ENCODE data around the gene MISP. TPM values are rescaled to one million over a fixed set of nuclear protein-coding genes. Genes with fewer than 3 reads are reported as not detected.

Gene MISP
- total and polyA plus RNA-seq, 2 of the 13 experiments (the other 11 are each of a cell fraction or from before 2014, with no cell fraction given), result 0.67 to 1.3 TPM

DNA sequence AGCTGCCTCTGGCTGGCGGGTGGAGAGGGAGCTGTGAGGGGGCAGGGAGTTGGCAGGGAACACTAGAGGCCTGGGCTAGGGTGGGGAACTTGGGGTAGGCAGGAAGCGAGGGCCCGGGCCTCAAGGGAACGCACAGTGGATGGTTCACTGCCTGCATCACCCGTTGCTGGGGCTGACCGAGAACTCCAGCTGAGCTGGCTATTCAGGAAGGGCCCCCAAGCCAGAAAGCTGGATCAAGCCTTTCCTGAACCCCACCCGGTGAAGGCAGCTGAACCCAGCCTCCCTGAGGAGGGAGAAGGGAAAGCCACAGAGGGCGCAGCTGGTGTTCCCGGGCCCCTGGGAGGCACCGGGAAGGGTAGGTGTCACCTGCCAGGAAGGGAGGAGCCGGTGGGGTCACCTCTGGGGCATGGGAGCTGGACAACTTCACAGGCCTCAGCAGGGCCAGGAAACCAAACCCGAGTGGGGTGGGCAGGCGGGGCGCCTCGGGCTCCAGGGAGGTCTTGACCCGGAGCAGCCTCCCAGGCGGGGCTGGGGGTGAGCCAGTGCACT, 28.3 kb upstream of the MISP start:
- TF ChIP-seq ZNF251 (CRISPR knock-in tag; IDR thresholded peaks at IDR 0.05) (no peak), RARA (CRISPR knock-in tag; IDR thresholded peaks at IDR 0.05) (peak; percentile 49), RFX5 (IDR thresholded peaks at IDR 0.05; ENCODE audit: low read depth, low read length) (peak; percentile 92), MXI1 (IDR thresholded peaks at IDR 0.05; ENCODE audit: borderline replicate concordance, low read depth, low read length) (no peak), ZNF329 (CRISPR knock-in tag; IDR thresholded peaks at IDR 0.05; ENCODE audit: low read depth) (peak; percentile 100), PCBP2 (optimal IDR thresholded peaks at IDR 0.05; ENCODE audit: low read depth, low read length, poor library complexity, severe bottlenecking) (no peak), ZMYM3 (CRISPR knock-in tag; IDR thresholded peaks at IDR 0.05) (peak; percentile 61; the same call in 1 of the 2 replicates), ZNF235 (CRISPR knock-in tag; IDR thresholded peaks at IDR 0.05; ENCODE audit: borderline replicate concordance) (no peak)
- TF ChIP-seq, protein P1, sequence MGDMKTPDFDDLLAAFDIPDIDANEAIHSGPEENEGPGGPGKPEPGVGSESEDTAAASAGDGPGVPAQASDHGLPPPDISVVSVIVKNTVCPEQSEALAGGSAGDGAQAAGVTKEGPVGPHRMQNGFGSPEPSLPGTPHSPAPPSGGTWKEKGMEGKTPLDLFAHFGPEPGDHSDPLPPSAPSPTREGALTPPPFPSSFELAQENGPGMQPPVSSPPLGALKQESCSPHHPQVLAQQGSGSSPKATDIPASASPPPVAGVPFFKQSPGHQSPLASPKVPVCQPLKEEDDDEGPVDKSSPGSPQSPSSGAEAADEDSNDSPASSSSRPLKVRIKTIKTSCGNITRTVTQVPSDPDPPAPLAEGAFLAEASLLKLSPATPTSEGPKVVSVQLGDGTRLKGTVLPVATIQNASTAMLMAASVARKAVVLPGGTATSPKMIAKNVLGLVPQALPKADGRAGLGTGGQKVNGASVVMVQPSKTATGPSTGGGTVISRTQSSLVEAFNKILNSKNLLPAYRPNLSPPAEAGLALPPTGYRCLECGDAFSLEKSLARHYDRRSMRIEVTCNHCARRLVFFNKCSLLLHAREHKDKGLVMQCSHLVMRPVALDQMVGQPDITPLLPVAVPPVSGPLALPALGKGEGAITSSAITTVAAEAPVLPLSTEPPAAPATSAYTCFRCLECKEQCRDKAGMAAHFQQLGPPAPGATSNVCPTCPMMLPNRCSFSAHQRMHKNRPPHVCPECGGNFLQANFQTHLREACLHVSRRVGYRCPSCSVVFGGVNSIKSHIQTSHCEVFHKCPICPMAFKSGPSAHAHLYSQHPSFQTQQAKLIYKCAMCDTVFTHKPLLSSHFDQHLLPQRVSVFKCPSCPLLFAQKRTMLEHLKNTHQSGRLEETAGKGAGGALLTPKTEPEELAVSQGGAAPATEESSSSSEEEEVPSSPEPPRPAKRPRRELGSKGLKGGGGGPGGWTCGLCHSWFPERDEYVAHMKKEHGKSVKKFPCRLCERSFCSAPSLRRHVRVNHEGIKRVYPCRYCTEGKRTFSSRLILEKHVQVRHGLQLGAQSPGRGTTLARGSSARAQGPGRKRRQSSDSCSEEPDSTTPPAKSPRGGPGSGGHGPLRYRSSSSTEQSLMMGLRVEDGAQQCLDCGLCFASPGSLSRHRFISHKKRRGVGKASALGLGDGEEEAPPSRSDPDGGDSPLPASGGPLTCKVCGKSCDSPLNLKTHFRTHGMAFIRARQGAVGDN (CRISPR knock-in tag; IDR thresholded peaks at IDR 0.05), result peak; percentile 19; the same call in 1 of the 2 replicates
- Histone ChIP-seq H3K4me1 (ENCODE audit: insufficient read depth, low read length) (peaks cover 37% of the 10 kb centered on the region), H3K9me3 (ENCODE audit: low read length) (no peaks in the 10 kb centered on the region), H3K79me2 (ENCODE audit: insufficient read depth, low read length) (no peaks in the 10 kb centered on the region), H3K27ac (ENCODE audit: extremely low read length, insufficient read depth, low read length) (no peak overlapping the region), H3K36me3 (replicated peaks in 1 of 2; ENCODE audit: control insufficient read depth in 1 of 2, insufficient read depth in 2 of 2, low read length in 2 of 2) (no peaks in the 10 kb centered on the region), H3K27me3 (ENCODE audit: control insufficient read depth in 1 of 2, insufficient read depth in 2 of 2, low read length in 2 of 2) (no peaks in the 10 kb centered on the region), H3K4me3 (replicated peaks in 1 of 3; ENCODE audit: insufficient read depth in 1 of 3, low read depth in 2 of 3, low read length in 3 of 3) (no peak overlapping the region), H3K4me2 (ENCODE audit: low read depth, low read length) (no peak overlapping the region), H4K20me1 (ENCODE audit: insufficient read depth, low read length) (no peaks in the 10 kb centered on the region), H3K9ac (ENCODE audit: insufficient read depth, low read depth, low read length) (no peak overlapping the region), H2AFZ (ENCODE audit: low read length) (no peak overlapping the region)
- ChIA-PET CTCF (ENCODE audit: low intra/inter-chr PET ratio, low total read pairs) (no interaction called here), POLR2A (interaction anchor here (1.8 kb wide), 1 partner anchor 19 kb away, joined by 6 read pairs; no protein-coding TSS in a partner anchor)
- FAIRE-seq, result no peak
- DNase-seq (ENCODE audit: low spot score), result no peak
- ATAC-seq, result no peak
- intact Hi-C loops (cut with micrococcal nuclease; ENCODE audit: unreplicated experiment) (no loop called here), in situ Hi-C loops (cut with HindIII; ENCODE audit: extremely low pct_ligation_motif_present, low pct_unique_long_range_greater_than_20kb) (no loop called here)
- no TSS peak for BruUV-seq (replicated peaks)
- 52% methylated on average over 16 of the region's 17 CpGs for WGBS (ENCODE audit: low lambda C conversion rate)

Data from HepG2 (cell line).